ES-I3 (cell line): ENCODE results near the gene SF3B6.
"Not testable (repeated sequence)": the region's sequence is repeated elsewhere in the genome, so short reads cannot be mapped to it uniquely, and the experiment has no call there.

Experiments
- H3K36me3 ChIP-seq: 2 replicates; pipeline ENCODE4 v1.6.1; 2013; ENCODE audit warnings: mild to moderate bottlenecking, low read length, control low read depth, moderate library complexity; ENCODE audit not compliant: insufficient read depth
- H3K4me1 ChIP-seq: 2 replicates; pipeline ENCODE4 v1.6.1; 2013; ENCODE audit warnings: mild to moderate bottlenecking, control low read depth, low read length; ENCODE audit not compliant: insufficient read depth
- H3K9ac ChIP-seq: 2 replicates; pipeline ENCODE4 v1.6.1; 2013; ENCODE audit warnings: low read depth, mild to moderate bottlenecking, low read length, moderate library complexity
- H3K9me3 ChIP-seq: 2 replicates; pipeline ENCODE4 v1.6.1; 2013; ENCODE audit warnings: mild to moderate bottlenecking, low read length, moderate library complexity; ENCODE audit not compliant: control insufficient read depth, insufficient read depth

Gene SF3B6

DNA sequence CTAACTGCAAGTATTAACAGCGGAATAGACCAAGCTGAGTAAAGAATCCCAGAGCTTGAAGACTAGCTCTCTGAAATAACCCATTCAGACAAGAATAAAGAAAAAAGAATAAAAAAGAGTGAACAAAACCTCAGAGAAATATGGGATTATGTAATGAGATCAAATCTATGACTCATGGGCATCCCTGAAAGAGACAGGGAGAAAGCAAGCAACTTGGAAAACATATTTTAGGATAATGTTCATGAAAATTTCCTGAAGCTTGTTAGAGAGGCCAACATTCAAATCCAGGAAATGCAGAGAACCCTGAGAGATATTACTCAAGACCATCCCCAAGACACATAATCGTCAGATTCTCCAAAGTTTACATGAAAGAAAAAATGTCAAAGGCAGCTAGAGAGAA lies 29.7 kb upstream of the SF3B6 start:
- Histone ChIP-seq H3K36me3 (no peaks in the 10 kb centered on the region), H3K4me1 (no peaks in the 10 kb centered on the region), H3K9me3 (no peaks in the 10 kb centered on the region; the same call in 1 of the 2 replicates), H3K9ac (no peak overlapping the region)

- H3K36me3 ChIP-seq: no peaks in the 10 kb centered on the region
- H3K9ac ChIP-seq: no peak overlapping the region
- no peaks in the 10 kb centered on the region; the same call in 1 of the 2 replicates for H3K9me3 ChIP-seq
- H3K4me1 ChIP-seq: no peaks in the 10 kb centered on the region
Measured at GRCh38 chr2:24104906-24105305, 28.8 kb upstream of the SF3B6 start.

DNA sequence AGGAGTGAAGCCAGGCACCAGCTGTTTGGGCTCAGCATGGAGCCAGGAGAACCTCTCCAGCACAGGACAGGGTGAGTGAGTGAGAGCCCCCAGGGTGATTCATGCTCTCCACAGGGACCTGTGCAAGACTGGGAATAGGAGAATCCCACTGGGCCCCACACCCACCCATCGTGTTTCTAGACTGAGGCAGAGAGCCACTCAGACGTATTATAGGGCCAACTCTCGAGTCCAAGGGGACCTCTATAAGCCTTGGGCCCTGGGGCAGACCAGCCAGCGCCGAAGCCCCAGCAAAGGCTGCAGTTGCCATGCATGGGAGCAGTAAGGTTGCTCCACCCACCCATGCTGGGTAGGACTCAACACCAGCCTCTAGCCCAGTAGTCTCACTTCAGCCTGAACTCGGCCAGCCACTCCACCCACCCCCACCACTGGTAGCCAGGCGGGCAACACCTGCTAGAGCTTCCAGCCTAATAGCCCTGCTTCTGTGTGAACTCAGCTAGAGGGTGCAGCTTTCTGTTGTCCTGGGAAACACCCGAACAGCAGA lies 28.1 kb upstream of the SF3B6 start:
- Histone ChIP-seq H3K4me1 (no peaks in the 10 kb centered on the region), H3K9ac (no peak overlapping the region), H3K9me3 (no peaks in the 10 kb centered on the region; the same call in 1 of the 2 replicates), H3K36me3 (no peaks in the 10 kb centered on the region)

DNA sequence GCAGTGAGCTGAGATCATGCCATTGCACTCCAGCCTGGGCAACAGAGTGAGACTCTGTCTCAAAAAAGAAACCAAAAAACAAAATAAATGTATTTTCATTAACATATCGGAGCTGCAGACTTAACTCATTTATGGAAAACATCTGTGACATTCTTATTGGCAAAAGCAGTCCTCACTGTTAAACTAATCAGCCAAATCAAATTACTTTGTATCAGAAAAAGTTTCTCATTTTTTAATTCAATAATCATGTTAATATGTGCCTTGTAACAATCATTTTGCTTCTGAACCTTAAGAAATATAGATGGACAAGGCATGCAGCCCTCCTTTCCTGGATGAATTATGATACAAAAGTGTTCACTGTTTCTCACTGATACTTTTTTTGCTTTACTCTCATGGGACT lies 26.6 kb upstream of the SF3B6 start:
- Histone ChIP-seq H3K9ac (no peak overlapping the region), H3K9me3 (no peaks in the 10 kb centered on the region; the same call in 1 of the 2 replicates), H3K4me1 (no peaks in the 10 kb centered on the region), H3K36me3 (no peaks in the 10 kb centered on the region)

DNA sequence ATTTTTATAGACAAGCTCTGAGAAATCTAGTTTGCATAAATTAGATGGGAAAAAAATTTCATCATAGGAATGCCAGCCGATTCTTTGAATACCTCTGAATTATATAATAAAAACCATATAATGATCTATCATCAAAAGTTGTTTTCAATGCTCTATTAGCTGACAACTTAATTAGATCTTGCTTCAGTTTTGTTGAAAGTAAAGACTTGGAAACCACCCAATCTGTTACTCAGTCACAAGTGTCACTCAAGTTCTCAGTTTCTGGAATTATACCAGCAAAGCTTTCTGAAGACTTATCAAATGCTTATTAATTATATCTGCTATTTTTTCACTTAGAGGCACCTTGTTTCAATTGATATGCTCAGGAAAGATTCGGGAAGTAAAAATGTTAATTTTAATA lies 25.9 kb upstream of the SF3B6 start:
- Histone ChIP-seq H3K9me3 (no peaks in the 10 kb centered on the region; the same call in 1 of the 2 replicates), H3K9ac (no peak overlapping the region), H3K4me1 (no peaks in the 10 kb centered on the region), H3K36me3 (no peaks in the 10 kb centered on the region)

GRCh38 chr2:24100732-24101131 lies 24.6 kb upstream of the SF3B6 start:
- not testable (repeated sequence) for H3K9me3 ChIP-seq, H3K4me1 ChIP-seq, H3K36me3 ChIP-seq, H3K9ac ChIP-seq

- H3K36me3 ChIP-seq, H3K9me3 ChIP-seq, H3K4me1 ChIP-seq: not testable (repeated sequence)
- peak overlapping the region; percentile 20; the same call in 1 of the 2 replicates for H3K9ac ChIP-seq
Measured at GRCh38 chr2:24095171-24095677, 19.1 kb upstream of the SF3B6 start.

DNA sequence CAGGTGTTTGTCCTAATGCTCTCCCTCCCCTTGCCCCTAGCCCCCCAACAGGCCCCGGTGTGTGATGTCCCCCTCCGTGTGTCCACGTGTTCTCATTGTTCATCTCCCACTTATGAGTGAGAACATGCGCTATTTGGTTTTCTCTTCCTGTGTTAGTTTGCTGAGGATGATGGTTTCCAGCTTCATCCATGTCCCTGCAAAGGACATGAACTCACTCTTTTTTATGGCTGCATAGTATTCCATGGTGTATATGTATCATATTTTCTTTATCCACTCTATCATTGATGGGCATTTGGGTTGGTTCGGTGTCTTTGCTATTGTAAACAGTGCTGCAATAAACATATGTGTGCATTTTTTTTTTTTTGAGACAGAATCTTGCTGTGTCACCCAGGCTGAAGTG lies 17.1 kb upstream of the SF3B6 start:
- H3K4me1 ChIP-seq, H3K9me3 ChIP-seq, H3K36me3 ChIP-seq, H3K9ac ChIP-seq: not testable (repeated sequence)

DNA sequence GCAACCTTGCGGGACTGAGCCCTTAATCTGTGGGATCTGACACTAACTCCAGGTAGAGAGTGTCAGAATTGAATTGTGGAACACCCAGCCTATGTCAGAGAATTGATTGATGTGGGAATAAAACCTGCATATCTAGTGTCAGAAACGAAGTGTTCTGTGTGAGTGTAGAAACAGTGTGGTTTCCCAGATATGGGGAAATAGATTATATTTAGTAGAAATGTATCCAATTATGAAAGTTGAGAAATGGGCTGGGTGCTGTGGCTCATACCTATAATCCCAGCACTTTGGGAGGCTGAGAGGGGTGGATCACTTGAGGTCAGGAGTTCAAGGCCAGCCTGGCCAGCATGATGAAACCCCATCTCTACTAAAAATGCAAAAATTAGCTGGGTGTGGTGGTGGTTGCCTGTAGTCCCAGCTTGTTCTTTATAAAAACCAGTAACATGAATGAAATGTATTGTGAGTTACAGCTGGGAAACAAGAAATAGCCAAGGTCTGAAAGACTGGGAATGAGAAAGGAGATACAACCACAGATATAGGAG lies 12.8 kb upstream of the SF3B6 start:
- Histone ChIP-seq H3K4me1 (no peaks in the 10 kb centered on the region), H3K9me3 (no peaks in the 10 kb centered on the region), H3K9ac (no peak overlapping the region), H3K36me3 (no peaks in the 10 kb centered on the region)

- no peak overlapping the region for H3K9ac ChIP-seq
- H3K4me1 ChIP-seq: no peaks in the 10 kb centered on the region
- no peaks in the 10 kb centered on the region for H3K9me3 ChIP-seq
- peaks cover 8% of the 10 kb centered on the region for H3K36me3 ChIP-seq
Measured at GRCh38 chr2:24087032-24087431, 10.9 kb upstream of the SF3B6 start.

GRCh38 chr2:24086241-24086640 lies 10.1 kb upstream of the SF3B6 start:
- H3K9ac ChIP-seq: no peak overlapping the region
- H3K9me3 ChIP-seq: no peaks in the 10 kb centered on the region
- H3K4me1 ChIP-seq: no peaks in the 10 kb centered on the region
- peaks cover 8% of the 10 kb centered on the region for H3K36me3 ChIP-seq

DNA sequence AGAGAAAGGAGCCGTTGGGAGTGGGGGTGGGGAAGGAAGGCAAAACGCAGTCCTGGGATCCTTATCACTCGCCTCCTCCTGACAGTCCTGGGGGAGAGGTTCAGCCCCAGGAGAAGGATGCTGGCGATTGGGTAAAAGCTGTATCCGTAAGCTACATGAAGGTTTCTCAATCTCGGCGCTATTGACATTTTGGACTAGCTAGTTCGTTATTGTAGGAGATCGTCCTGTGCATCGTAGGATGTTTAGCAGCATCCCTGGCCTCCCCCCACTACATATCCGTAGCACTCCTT lies 9.0 kb upstream of the SF3B6 start:
- Histone ChIP-seq H3K9me3 (no peaks in the 10 kb centered on the region), H3K4me1 (no peaks in the 10 kb centered on the region), H3K36me3 (peaks cover 8% of the 10 kb centered on the region), H3K9ac (peak overlapping the region; percentile 54)

GRCh38 chr2:24084386-24085199 lies 8.5 kb upstream of the SF3B6 start, which contains the start of gene TP53I3:
Gene TP53I3 (minus strand): TSS chr2:24084834. CDS start chr2:24084326, 508 bp downstream.
- Histone ChIP-seq H3K9ac (peak within 1 kb of the TSS; percentile 54), H3K9me3 (no peaks in the 10 kb centered on the region)

GRCh38 chr2:24083567-24084385 lies 7.7 kb upstream of the SF3B6 start:
- H3K4me1 ChIP-seq: no peaks in the 10 kb centered on the region
- H3K36me3 ChIP-seq: peaks cover 8% of the 10 kb centered on the region
- H3K9me3 ChIP-seq: no peaks in the 10 kb centered on the region
- peak overlapping the region; percentile 54 for H3K9ac ChIP-seq

More at GRCh38 chr2:24084386-24085199, 8.5 kb upstream of the SF3B6 start, which contains the start of gene TP53I3:
- H3K36me3 ChIP-seq: peaks cover 8% of the 10 kb centered on the region
- no peaks in the 10 kb centered on the region for H3K4me1 ChIP-seq
